Brain microvascular endothelial cell (primary cell): ENCODE data around the gene PCGF3.

ENCODE experiments used
- DNase-seq: peaks from one replicate; pipeline ENCODE4 v3.0.0-alpha.2; 2020
- H3K27ac ChIP-seq: fragments of 250-450 bp; sonication (Bioruptor Pico); 2 replicates; pipeline ENCODE4 v1.5.1; 2020; ENCODE audit warnings: mild to moderate bottlenecking, moderate library complexity
- H3K27me3 ChIP-seq: fragments of 250-450 bp; sonication (Bioruptor Pico); replicated peaks from 2 replicates; pipeline ENCODE4 v1.5.1; 2020; ENCODE audit warnings: mild to moderate bottlenecking
- H3K36me3 ChIP-seq: fragments of 250-450 bp; sonication (Bioruptor Pico); replicated peaks from 2 replicates; pipeline ENCODE4 v1.5.1; 2020; ENCODE audit warnings: mild to moderate bottlenecking
- H3K4me3 ChIP-seq: 2 replicates; pipeline ENCODE4 v1.5.1; 2011; ENCODE audit warnings: low read depth, mild to moderate bottlenecking, control low read depth, low read length, moderate library complexity
- in situ Hi-C: cut with HindIII; loops from 2 replicates; pipeline ENCODE4 v1.10.0; 2017; ENCODE audit warnings: low sequenced_read_pairs, low pct_ligation_motif_present
- TF ChIP-seq, protein P1 (sequence below): IDR thresholded peaks from 2 replicates; pipeline ENCODE4 v1.5.1; 2011; ENCODE audit warnings: low read depth, mild to moderate bottlenecking, moderate library complexity, low read length, control low read depth, inconsistent platforms; ENCODE audit errors: missing control alignments

PCGF3 gene

GRCh38 chr4:818106-818921 is 112.7 kb downstream of the PCGF3 start:
- in situ Hi-C loops, result no loop called here
- no peaks in the 10 kb centered on the region for H3K36me3 ChIP-seq
- no peak overlapping the region for H3K27ac ChIP-seq
- H3K27me3 ChIP-seq, result peaks cover 22% of the 10 kb centered on the region
- no peak overlapping the region for H3K4me3 ChIP-seq
- TF ChIP-seq, protein P1, sequence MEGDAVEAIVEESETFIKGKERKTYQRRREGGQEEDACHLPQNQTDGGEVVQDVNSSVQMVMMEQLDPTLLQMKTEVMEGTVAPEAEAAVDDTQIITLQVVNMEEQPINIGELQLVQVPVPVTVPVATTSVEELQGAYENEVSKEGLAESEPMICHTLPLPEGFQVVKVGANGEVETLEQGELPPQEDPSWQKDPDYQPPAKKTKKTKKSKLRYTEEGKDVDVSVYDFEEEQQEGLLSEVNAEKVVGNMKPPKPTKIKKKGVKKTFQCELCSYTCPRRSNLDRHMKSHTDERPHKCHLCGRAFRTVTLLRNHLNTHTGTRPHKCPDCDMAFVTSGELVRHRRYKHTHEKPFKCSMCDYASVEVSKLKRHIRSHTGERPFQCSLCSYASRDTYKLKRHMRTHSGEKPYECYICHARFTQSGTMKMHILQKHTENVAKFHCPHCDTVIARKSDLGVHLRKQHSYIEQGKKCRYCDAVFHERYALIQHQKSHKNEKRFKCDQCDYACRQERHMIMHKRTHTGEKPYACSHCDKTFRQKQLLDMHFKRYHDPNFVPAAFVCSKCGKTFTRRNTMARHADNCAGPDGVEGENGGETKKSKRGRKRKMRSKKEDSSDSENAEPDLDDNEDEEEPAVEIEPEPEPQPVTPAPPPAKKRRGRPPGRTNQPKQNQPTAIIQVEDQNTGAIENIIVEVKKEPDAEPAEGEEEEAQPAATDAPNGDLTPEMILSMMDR, result no peak
- DNase-seq, result no peak

DNA sequence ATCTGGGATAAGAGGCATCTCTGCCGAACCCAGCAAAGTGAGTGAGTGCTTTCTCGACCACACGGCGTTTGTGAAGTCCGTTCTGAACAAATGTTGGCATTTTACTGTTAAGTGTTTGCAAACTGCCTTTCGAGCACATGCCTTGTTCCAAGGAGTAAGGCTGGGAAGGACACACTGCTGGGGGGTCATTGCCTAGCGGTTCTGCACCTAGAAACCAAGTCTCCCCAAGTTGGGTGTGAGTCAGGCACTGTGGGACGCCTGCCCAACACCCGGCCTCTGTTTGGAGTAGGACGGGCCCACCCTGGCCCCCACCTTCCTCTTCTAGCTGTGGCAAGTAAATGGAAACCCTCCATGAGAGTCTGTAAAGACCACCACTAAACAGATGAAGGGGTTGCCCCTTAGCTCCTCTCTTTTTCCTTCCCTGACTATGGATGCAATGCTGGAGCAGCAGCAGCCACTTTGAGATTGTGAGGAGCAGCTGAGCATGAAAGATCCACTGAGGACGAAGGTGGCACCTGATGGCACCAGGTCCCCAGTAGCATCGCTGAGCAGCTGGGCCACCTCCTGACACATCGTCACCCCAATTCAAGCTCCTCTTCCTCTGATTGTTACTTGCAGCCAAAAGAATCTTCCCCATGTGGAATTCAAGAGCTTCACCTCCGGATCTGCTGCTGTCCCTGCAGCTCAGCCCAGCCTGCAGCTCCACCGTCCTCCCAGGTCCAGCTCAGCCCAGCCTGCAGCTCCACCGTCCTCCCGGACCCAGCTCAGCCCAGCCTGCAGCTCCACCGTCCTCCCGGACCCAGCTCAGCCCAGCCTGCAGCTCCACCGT is 114.0 kb downstream of the PCGF3 start:
- no peak overlapping the region for H3K4me3 ChIP-seq
- no peaks in the 10 kb centered on the region for H3K36me3 ChIP-seq
- in situ Hi-C loops, result no loop called here
- H3K27me3 ChIP-seq, result peaks cover 29% of the 10 kb centered on the region
- TF ChIP-seq, protein P1, result no peak
- no peak for DNase-seq
- H3K27ac ChIP-seq, result no peak overlapping the region
